ENCODE results near the gene TMEM89. TPM values are rescaled to one million over a fixed set of nuclear protein-coding genes. Genes with fewer than 3 reads are reported as not detected.

Gene TMEM89
- total and polyA plus RNA-seq, 2 experiments from 2014 or later: not detected

GRCh38 chr3:48619541-48620524, 1.7 kb downstream of the TMEM89 start (continued):
- TF ChIP-seq ZNF462 (CRISPR knock-in tag; IDR thresholded peaks at IDR 0.05) (no peak), ETS1 (IDR thresholded peaks at IDR 0.05) (no peak), ZNF114 (CRISPR knock-in tag; IDR thresholded peaks at IDR 0.05) (no peak)

- peaks cover 7% of the 10 kb centered on the region for H3K36me3 ChIP-seq (ENCODE audit: insufficient read depth)
- Mint-ChIP-seq H3K4me1 (no peaks in the 10 kb centered on the region), H3K36me3 (ENCODE audit: low read depth) (peaks cover 54% of the 10 kb centered on the region), H3K27me3 (ENCODE audit: insufficient read depth, low read depth, poor library complexity) (peaks cover 8% of the 10 kb centered on the region), H3K4me3 (no peak overlapping the region), H3K9me3 (peaks cover 31% of the 10 kb centered on the region), H3K27ac (no peak overlapping the region)
- no peaks in the 10 kb centered on the region for H3K79me2 ChIP-seq (replicated peaks; ENCODE audit: insufficient read depth)
- H3K9me2 ChIP-seq (ENCODE audit: insufficient read depth): no peaks in the 10 kb centered on the region
- TF ChIP-seq ZNF331 (CRISPR knock-in tag; IDR thresholded peaks at IDR 0.05; ENCODE audit: low read depth): no peak
- H3K4me2 ChIP-seq: no peak overlapping the region
- H3K27ac ChIP-seq (ENCODE audit: low read depth): no peak overlapping the region
- H4K20me1 ChIP-seq (replicated peaks; ENCODE audit: insufficient read depth): no peaks in the 10 kb centered on the region
- DNase-seq (ENCODE audit: low spot score): no peak
- H3K27me3 ChIP-seq (ENCODE audit: insufficient read depth): no peaks in the 10 kb centered on the region
- no peak overlapping the region for H2AFZ ChIP-seq
- H3K4me3 ChIP-seq: no peak overlapping the region
- ATAC-seq: no peak
- H3F3A ChIP-seq (replicated peaks; ENCODE audit: low read depth): peaks cover 3% of the 10 kb centered on the region
- H3K4me1 ChIP-seq (ENCODE audit: insufficient read depth): no peaks in the 10 kb centered on the region
Observed at GRCh38 chr3:48617559-48617958, 4.0 kb downstream of the TMEM89 start.

All from GM23338 (cell line).